ENCODE measurements around the gene VWA1.

GRCh38 chr1:1437033-1437903, 1.8 kb downstream of the VWA1 start:
- TF ChIP-seq ELK1 (IDR thresholded peaks at IDR 0.05; ENCODE audit: borderline replicate concordance, low read depth, low read length) (no peak), CTCF (conservative IDR thresholded peaks at IDR 0.05; ENCODE audit: low read depth, low read length) (no peak), CEBPB (IDR thresholded peaks at IDR 0.05; ENCODE audit: low read depth, low read length) (no peak), FOS (IDR thresholded peaks at IDR 0.05; ENCODE audit: low read depth, low read length) (no peak), POLR2A (IDR thresholded peaks at IDR 0.05; ENCODE audit: low read depth, low read length) (no peak), USF2 (IDR thresholded peaks at IDR 0.05; ENCODE audit: low read depth, low read length) (no peak), SMC3 (IDR thresholded peaks at IDR 0.05; ENCODE audit: low read depth, low read length) (no peak), MAFK (IDR thresholded peaks at IDR 0.05; ENCODE audit: low read depth, low read length) (no peak), RCOR1 (IDR thresholded peaks at IDR 0.05; ENCODE audit: insufficient replicate concordance, low read length) (no peak), RAD21 (IDR thresholded peaks at IDR 0.05; ENCODE audit: low read length) (no peak)

All from IMR-90 (cell line).